ENCODE measurements around the gene DAND5.
"Not testable (repeated sequence)": the region's sequence is repeated elsewhere in the genome, so short reads cannot be mapped to it uniquely, and the experiment has no call there.

The DAND5 gene

DNA sequence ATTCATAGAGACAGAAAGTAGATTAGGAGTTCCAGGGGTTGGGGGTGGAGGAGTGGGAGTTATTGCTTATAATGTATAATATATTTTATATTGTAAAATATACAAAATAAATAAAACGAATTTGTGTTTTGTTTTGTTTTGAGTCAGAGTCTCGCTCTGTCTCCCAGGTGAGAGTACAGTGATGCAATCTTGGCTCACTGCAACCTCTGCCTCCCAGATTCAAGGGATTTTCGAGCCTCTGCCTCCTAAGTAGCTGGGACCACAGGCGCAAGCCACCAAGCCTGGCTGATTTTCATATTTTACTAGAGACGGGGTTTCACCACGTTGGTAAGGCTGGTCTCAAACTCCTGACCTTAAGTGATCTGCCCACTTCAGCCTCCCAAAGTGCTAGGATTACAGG lies 9.9 kb upstream of the DAND5 start:
- DNase-seq: no peak

DNA sequence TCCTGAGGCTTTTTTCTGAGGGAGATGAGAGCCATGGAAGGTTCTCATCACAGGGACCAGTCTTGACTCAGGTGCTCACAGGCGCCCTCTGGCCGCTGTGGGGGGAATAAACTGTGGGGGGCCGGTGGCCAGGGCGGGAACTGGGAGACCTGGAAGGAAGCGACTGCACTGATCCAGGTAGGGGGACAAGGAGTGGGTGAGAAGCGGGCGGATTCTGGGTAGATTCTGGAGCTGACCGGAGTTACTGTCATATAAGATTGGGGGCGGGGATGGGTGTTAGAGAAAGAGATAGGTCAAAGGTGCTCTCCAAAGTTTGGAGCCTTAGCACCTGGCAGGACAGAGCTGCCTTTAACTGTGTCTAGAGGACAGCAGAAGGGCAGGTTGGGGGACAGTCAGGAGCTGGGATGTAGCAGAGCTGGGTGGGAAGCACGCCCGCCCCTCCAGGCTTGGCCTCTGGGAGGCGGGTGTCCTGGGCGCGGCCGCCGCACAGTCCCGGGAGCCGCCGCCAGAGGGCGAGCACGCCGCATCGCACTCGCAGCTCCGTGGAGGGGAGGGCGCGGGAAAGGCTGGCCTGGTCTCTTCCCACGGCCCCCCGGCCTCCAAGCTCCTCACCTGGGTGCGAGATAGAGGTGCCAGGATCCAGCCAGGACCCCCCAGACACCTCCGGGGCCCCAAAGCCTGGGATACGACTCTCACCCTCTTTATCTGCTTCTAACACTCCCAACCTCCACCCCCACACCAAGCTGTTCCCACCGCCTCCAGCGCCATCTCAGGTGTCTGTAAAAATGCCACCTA lies 4.2 kb upstream of the DAND5 start:
- peak in 54 of 58 donors; percentile 15 to 82 (median 60) for DNase-seq

DNA sequence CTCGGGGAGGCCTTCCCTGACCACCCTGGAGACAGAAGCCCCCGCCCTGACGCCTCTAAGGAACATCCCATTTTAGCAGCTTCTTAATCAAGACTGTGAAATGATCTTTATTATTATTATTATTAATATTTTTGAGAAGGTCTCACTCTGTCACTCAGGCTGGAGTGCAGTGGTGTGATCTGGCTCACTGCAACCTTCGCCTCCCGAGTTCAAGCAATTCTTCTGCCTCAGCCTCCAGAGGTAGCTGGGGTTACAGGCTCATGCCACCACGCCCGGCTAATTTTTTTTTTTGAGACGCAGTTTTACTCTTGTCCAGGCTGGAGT lies 3.6 kb upstream of the DAND5 start:
- no peak for DNase-seq

DNA sequence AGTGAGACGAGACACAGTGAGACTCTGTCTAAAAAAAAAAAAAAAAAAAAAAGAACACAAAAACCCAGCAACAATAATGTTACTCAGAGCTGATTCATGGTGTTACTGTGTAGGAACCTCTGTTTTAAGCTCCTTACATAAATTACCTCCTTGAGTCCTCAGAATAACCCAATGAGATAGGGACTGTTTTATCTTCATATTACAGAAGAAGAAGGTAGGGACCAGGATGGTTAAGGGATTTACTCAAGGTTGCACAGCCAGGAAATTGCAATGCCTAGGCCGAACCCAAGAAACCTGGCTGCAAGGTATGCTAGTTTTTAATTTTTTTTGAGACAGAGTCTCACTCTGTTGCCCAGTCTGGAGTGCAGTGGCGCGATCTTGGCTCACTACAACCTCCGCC lies 1.5 kb upstream of the DAND5 start:
- no peak for DNase-seq

DNA sequence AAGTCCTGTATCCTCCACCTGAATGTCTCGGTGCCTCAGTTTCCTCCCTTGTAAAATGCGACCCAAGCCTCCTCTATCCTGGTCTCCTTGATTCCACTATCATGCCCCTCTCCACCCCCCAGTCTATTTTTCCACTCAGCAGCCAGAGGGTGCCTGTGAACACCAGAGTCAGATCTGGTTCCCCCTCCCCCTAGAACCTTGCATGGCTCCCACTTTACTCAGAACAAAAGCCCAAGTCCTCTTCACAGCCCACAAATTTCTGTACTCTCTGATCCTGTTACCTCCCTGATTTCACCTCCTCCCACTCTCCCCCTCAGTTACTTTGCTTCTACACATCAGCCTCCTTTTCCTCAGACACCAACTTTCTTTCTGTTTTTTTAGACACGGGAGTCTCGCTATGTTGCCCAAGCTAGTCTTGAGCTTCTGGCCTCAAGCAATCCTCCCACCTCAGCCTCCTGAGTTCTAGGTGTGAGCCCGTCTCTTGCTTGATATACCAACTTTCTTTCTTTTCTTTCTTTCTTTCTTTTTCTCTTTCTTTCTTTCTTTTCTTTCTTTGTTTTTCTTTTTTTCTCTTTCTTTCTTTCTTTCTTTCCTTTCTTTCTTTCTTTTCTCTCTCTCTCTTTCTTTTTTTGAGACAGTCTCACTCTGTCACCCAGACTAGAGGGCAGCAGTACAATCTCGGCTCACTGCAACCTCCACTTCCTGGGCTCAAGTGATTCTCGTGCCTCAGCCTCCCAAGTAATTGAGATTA lies 869 bp downstream of the DAND5 start:
- no peak for DNase-seq

DNA sequence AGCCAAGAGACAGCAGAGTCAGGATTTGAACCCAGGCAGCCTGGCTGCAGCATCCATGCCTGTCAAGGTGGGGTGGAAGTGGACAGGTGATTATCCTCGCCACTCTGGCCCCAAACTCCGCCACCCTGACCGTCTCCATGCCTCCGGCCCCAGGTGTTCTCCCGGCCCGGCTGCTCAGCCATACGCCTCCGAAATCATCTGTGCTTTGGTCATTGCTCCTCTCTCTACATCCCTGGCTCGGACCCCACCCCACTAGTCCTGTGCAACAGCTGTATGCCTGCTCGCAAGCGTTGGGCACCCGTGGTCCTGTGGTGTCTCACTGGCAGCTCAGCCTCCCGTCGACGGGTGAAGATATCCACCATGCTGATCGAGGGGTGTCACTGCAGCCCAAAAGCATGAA lies 3.9 kb downstream of the DAND5 start:
- DNase-seq: no peak

DNA sequence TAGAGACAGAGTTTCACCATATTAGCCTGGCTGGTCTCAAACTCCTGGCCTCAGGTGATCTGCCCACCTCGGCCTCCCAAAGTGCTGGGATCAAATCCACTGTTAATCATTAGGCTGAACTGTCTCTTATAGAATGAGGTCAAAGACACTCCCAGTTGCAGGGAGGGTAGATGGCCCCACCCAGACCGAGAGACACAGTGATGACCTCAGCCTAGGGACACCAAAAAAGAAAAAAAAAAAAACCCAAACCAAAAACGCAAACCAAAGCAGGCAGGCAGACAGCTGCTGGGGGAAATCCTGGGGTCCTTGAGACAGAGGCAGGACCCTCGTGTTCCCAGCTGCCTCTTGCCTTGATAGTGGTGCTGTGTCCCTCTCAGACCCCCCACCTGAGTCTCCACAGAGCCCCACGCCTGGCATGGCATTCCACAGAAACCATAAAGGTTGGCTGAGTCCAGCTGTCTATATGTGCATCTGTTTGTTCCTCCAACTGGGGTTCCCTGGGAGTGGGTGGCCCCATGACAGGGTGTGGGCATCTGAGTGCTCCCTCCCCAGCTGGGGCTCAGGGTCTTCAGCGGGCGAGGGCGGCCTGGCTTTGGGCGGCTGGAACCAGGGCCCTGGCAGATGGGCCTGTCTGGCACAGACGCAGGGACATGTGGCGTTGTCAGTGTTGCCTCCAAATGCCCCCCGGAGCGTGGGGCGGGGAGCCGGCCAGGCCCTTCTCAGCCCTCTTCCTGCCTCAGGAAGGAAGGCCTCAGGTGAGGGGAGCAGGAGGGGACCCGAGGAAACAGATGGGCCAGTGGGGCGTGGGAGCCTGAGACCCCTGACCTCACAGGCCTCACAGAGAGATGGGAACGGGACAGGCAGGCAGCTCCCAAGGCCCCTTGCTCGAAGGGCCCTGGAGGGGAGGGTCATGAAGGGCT lies 5.2 kb downstream of the DAND5 start:
- DNase-seq: no peak

DNA sequence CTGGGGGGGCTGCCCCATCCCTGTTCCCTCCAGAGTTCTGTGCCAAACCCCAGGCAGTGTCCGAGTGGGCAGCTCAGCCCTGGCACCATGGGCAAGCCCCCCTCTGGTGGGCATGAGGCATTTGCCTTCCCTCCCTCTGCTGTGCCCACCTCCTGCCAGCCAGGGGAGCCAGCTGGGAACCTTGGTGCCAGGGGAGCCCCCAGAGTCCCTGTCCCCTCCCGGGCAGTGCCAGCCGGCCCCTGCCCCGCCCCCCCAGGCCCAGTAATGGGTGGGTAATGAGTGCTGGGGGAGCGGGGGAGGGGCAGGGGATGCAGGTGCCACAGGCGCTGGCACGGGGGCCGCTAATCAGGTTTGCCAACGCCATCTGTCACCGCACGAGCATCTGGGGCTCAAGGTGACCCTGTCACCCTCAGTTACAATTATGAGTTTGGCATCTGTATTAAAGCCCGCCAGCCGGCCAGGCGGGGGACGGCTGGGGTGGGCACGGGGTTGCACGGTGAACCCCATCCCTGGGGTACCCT lies 5.9 kb downstream of the DAND5 start:
- DNase-seq: no peak

DNA sequence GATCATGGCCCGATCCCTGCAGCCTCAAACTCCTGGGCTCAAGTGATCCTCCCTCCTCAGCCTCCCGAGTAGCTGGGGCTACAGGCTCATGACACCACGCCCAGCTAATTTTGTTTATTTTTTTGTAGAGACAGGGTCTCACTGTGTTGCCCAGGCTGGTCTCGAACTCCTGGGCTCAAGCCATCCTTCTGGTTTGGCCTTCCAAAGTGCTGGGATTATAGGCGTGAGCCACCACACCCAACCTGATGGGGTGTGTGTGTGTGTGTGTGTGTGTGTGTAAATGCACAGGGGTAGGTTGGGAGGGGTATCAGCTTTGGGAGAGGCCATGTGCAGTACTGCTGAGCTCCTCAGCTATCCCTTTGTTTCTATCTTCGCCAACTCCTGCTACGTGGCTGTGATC lies 6.7 kb downstream of the DAND5 start:
- not testable (repeated sequence) for DNase-seq

DNA sequence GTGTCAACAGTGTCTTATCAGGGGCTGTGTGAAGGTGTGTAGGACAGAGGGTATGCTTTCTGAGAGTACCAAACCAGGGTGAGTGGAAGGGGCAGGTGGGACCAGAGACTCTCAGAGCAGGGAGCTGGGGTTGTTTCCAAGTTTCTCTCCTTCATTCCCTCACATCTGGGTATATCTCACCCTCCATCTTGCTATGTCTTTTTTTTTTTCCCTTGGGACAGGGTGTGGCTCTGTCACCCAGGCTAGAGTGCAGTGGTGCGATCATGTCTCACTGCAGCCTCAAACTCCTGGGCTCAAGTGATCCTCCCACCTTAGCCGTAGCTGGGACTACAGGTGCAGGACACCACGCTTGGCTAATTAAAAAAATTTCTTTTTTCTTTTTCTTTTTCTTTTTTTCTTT lies 10.6 kb downstream of the DAND5 start:
- DNase-seq: no peak

DNA sequence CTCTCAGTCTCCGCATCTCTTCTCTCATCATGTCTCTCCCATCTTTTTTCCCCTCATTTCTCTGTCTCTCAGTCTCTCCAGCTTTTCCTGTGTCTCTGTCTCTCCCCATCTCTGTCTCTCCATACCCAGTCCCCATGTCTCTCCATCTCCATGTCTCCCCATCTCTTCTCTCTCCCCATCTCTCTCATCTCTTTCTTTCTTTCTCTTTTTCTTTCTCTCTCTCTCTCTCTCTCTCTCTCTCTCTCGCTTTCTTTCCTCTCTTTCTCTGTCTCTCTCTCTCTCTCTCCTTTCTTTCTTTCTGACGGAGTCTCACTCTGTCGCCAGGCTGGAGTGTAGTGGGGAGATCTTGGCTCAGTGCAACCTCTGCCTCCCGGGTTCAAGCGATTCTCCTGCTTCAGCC lies 13.3 kb downstream of the DAND5 start:
- no peak for DNase-seq

DNA sequence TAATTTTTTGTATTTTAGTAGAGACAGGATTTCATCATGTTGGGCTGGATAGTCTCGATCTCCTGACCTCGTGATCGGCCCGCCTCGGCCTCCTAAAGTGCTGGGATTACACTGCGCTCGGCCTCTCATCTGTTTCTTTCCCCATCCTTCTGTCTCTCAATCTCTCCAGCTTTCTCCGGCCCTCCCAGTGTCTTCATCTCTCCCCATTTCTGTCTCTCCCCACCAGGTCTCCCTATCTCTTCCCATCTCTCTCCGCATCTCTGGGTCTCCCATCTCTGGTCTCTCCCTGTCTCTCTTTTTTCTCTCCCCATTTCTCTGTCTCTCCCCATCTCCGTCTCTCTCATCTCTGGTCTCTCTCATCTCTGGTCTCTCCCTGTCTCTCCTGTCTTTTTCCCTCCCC lies 13.7 kb downstream of the DAND5 start:
- DNase-seq: no peak

DNA sequence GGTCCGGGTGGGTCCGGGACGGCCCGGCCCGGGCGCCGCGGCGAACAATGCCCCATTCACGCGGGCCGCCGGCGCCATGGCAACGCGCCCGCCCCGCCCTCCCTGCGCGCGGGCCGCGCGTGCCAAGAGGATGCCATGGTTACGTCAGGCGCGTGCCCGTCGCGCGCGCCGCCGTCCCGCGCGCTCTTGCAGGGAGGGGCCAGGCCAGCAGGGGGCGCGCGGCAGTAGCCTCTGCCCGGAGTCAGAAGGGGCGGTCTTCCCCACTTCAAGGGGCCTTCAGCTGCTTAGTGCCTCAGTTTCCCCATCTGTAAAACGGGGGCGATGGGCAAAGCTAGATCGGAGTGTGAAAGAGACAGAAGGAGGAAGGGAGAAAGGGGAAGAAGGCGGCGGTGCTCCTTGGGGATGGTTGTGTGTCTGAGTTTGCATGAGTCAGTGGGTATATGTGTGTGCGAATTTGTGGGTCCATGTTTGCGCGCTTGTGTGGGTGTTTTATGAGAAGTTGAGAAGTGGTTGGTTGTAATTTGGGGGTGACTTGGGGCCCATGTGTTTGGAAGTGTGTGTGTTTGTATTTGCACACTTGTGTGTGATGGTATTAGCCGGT lies 14.3 kb downstream of the DAND5 start:
- peak in 54 of 58 donors; percentile 31 to 87 (median 78) for DNase-seq

DNA sequence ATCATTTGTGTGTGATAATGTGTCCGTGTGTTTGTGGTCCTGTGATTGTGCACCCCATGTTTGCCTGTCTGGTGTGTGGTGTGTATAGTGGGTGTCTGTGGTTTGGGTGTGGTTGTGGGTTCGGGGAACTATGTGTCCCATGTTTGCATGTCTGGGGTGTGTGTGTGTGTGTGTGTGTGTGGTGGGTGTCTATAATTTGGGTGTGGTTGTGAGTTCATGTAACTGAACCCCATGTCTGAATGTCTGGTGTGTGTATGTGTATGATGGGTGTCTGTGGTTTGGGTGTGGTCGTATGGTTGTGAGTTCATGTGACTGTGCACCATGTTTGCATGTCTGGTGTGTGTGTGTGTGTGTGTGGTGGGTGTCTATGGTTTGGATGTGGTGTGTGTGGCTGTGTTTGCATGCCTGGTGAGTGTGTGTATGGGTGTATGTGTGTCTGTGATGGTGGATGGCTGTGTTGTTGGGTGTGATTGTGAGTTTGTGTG lies 14.8 kb downstream of the DAND5 start:
- no peak for DNase-seq

DNA sequence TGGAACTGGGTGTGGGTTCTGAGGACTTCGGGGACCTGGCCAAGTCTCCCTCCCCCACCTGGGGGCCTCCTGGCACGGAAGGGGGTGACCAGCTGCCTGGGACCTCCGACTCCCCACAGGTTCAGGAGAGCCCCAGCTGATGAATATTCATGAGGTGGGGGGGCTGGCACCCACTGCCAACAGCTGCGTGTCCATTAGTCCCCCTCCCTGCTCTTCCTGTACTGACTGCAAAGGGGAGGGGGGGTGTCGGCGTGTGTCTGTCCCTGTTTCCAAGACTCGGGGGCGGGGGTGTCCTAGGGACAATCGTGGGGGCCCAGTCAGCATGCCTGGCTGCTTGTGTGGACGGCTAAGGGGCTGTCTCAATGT lies 15.3 kb downstream of the DAND5 start:
- peak in 33 of 58 donors; percentile 14 to 84 (median 50) for DNase-seq

DNA sequence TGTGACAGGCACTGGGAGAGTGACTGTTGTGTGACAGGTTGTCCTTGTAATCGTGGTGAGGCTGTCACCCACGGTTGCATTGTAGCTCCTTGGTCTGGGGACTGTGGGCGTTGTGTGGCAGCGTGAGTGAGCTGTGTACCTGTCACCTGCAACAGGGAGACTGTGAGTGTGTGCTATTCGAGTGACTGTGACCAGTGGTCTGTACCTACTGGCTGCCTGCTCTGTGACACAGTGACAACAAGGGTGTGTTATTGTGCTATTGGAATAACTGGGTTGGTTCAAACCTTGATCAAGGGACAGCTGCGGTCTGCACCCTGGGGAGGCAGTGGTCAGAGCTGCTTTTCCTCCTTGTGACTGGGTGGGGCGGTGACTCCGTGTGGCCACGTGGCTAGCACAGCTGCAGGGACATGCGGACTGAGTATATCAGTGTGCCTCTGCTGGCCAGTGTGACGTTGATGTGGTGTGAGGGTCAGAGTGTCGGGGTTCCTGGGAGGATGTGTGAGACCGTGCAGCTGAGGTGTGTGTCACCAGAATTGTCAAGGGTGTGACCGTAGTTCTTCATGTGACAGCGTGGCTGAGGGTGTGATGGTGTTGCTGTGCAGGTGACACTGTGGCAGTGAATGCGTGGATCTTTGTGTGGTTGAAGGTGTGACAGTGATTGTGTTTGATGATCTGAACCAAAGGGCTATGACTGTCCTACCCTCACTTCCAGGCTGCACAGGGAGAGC lies 15.8 kb downstream of the DAND5 start:
- peak in 52 of 58 donors; percentile 27 to 93 (median 75) for DNase-seq

DNA sequence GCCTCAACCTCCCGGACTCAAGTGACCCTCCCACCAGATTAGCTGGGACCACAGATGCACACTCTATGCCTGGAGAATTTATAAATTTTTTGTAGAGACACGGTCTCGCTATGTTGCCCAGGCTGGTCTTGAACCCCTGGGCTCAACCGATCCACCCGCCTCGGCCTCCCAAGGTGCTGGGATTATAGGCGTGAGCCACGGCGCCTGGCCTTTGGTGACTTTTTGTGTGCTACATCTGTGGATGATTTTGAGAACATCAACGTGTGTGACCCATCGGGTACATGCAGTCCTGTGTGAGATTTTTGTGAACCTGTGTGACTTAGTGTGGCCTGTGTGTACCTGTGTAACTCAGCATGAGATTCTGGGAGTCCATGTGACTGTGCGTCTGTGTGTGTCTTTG lies 17.4 kb downstream of the DAND5 start:
- no peak for DNase-seq

DNA sequence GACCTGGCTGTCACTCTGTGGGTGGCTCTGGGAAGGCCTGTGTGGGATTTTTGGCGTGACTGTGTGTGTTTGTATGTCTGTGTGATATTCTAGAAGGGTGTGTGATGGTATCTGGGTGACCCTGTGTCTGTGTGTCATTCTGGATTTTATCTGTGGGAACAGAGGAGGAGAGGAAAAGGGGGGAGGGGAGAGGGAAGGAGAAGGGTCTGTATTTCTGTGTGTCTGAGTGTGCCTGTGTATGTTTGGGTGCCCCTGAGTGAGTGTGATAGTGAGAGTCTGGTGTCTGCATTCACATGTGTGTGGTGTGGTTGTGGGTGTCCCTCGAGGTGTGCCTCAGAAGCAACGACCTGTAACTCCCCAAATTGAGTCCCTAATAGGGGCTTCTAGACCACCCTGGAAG lies 17.8 kb downstream of the DAND5 start:
- no peak for DNase-seq

DNA sequence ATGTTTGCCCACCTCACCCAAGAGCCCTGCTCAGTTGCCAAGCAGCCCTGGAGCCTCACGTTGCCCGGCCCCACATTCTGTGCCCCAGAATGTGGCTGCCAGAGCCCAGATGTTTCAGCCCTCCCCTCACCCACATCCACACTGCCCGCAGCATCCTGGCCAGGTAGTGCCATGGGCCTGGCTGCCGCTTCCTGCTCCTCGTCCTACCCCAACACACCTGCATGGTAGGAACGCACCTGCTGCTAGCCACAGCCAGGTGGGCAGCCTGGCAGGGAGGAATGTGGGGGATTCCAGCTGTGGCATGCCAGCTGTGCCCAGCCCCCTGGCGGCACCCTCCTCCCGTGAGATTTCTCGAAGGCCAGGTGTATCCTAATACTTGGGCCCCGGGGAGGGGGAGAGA lies 18.4 kb downstream of the DAND5 start:
- no peak for DNase-seq

DNA sequence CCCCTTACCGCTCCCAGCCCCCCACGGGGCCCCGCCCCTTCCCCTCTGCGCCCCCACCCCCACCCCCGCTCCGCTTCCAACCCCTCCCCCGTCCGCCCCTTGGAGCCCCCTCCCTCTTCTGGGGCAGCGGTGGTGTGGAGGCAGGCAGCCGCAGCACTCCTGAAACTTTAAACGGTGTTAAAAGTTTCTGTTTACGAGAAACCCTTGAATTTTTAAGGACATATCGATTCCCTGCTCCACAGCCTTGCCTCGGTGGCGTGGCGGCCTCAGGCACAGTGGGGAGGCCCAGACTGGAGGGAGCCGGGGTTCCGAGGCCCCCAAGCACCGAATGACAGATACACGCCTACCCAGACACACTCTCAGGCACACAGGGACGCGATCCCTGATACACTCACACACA lies 21.1 kb downstream of the DAND5 start:
- DNase-seq: no peak

DNA sequence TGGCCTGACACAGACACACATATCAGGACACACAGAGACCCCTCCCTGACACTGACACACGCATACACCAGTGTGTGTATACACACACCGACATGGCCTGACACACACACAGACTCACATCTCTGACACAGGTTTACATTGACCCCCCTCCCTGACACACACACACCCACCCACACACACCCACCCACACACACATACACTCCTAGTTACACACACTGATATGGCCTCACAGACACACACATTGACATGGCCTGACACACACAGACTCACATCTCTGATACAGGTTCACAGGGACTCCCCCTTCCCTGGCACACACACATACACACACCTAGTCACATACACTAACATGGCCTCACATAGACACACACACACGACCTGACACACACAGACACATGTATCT lies 21.5 kb downstream of the DAND5 start:
- DNase-seq: no peak
